WTC11 (cell line): ENCODE results near the gene SKI. TPM values are rescaled to one million over a fixed set of nuclear protein-coding genes. Genes with fewer than 3 reads are reported as not detected.

Experiments
- ATAC-seq: fragments of 200-7000 bp; cut with Tn5 transposase; 2 replicates; pipeline ENCODE4 v1.10.0; 2021; ENCODE audit warnings: mild to moderate bottlenecking, moderate library complexity
- CTCF ChIA-PET: fragments of 300-600 bp; sonication (Branson Sonifier 250); formaldehyde crosslinking; loops from one replicate; lab custom pipeline; 2021; ENCODE audit warnings: antibody characterized with exemption; lab: Charles Lee
- POLR2A ChIA-PET: fragments of 350-600 bp; sonication (Branson Sonifier 250); formaldehyde crosslinking; loops from one replicate; lab custom pipeline; 2021; ENCODE audit warnings: antibody characterized with exemption; lab: Charles Lee
- DNase-seq: peaks from one replicate; pipeline ENCODE4 v3.0.0; 2021; ENCODE audit warnings: low spot score
- H3K27ac Mint-ChIP-seq: 2 replicates; pipeline ENCODE4 v1.8.0; 2021; ENCODE audit warnings: mixed read lengths
- H3K27me3 Mint-ChIP-seq: 2 replicates; pipeline ENCODE4 v1.8.0; 2021; ENCODE audit warnings: low read depth, mild to moderate bottlenecking, moderate library complexity, mixed read lengths
- H3K36me3 Mint-ChIP-seq: 2 replicates; pipeline ENCODE4 v1.8.0; 2021; ENCODE audit warnings: mixed read lengths
- H3K4me1 Mint-ChIP-seq: 2 replicates; pipeline ENCODE4 v1.8.0; 2022; ENCODE audit warnings: mixed read lengths
- H3K4me3 Mint-ChIP-seq: 2 replicates; pipeline ENCODE4 v1.8.0; 2021; ENCODE audit warnings: mild to moderate bottlenecking, moderate library complexity, mixed read lengths
- H3K9me3 Mint-ChIP-seq: 2 replicates; pipeline ENCODE4 v1.8.0; 2021; ENCODE audit warnings: mixed read lengths
- CDX4 ChIP-seq: fragments of 250-450 bp; sonication (Bioruptor Pico); IDR thresholded peaks from 2 replicates; pipeline ENCODE4 v1.9.0; 2021; ENCODE audit warnings: moderate library complexity, mild to moderate bottlenecking, inconsistent platforms, borderline replicate concordance
- ERG ChIP-seq: fragments of 250-450 bp; sonication (Bioruptor Pico); IDR thresholded peaks from 2 replicates; pipeline ENCODE4 v1.8.0; 2021; ENCODE audit warnings: mild to moderate bottlenecking
- ESRRA ChIP-seq: sonication (generic); formaldehyde crosslinking; IDR thresholded peaks from 2 replicates; pipeline ENCODE4 v1.8.1; 2022; ENCODE audit warnings: mild to moderate bottlenecking, missing genetic modification reagents, borderline replicate concordance
- FOXK1 ChIP-seq: sonication (generic); formaldehyde crosslinking; IDR thresholded peaks from 2 replicates; pipeline ENCODE4 v1.8.0; 2022; ENCODE audit warnings: mild to moderate bottlenecking, moderate library complexity, missing genetic modification reagents
- MYBL2 ChIP-seq: sonication (generic); formaldehyde crosslinking; IDR thresholded peaks from 2 replicates; pipeline ENCODE4 v1.8.1; 2023; ENCODE audit warnings: mild to moderate bottlenecking, moderate library complexity, missing genetic modification reagents
- NFATC4 ChIP-seq: fragments of 250-450 bp; sonication (Bioruptor Pico); IDR thresholded peaks from 2 replicates; pipeline ENCODE4 v1.9.0; 2021; ENCODE audit warnings: mild to moderate bottlenecking
- NFE2L1 ChIP-seq: sonication (generic); formaldehyde crosslinking; IDR thresholded peaks from 2 replicates; pipeline ENCODE4 v1.8.1; 2023; ENCODE audit warnings: missing genetic modification reagents
- RORB ChIP-seq: fragments of 250-450 bp; sonication (Bioruptor Pico); IDR thresholded peaks from 2 replicates; pipeline ENCODE4 v1.9.0; 2021; ENCODE audit warnings: mild to moderate bottlenecking
- SMAD3 ChIP-seq: sonication (generic); formaldehyde crosslinking; IDR thresholded peaks from 2 replicates; pipeline ENCODE4 v1.8.0; 2022; ENCODE audit warnings: missing genetic modification reagents, mild to moderate bottlenecking, borderline replicate concordance
- SMAD4 ChIP-seq: sonication (generic); formaldehyde crosslinking; IDR thresholded peaks from 2 replicates; pipeline ENCODE4 v1.8.0; 2022; ENCODE audit warnings: mild to moderate bottlenecking, missing genetic modification reagents
- SP1 ChIP-seq: sonication (generic); formaldehyde crosslinking; conservative IDR thresholded peaks from 2 replicates; pipeline ENCODE4 v1.8.1; 2022; ENCODE audit warnings: missing genetic modification reagents
- USF1 ChIP-seq: sonication (generic); formaldehyde crosslinking; IDR thresholded peaks from 2 replicates; pipeline ENCODE4 v1.8.0; 2022; ENCODE audit warnings: mild to moderate bottlenecking, missing genetic modification reagents
- ZNF396 ChIP-seq: fragments of 250-450 bp; sonication (Bioruptor Pico); IDR thresholded peaks from 2 replicates; pipeline ENCODE4 v1.8.0; 2021; ENCODE audit warnings: mild to moderate bottlenecking, moderate library complexity, borderline replicate concordance
- ZNF671 ChIP-seq: fragments of 250-450 bp; sonication (Bioruptor Pico); IDR thresholded peaks from 2 replicates; pipeline ENCODE4 v1.8.0; 2021; ENCODE audit warnings: mild to moderate bottlenecking
- total RNA-seq: library from RNA; stranded (reverse); gene quantifications from 3 replicates; pipeline ENCODE4 v1.2.3, GENCODE V29; 2021
- TF ChIP-seq, protein P1 (sequence below): fragments of 250-450 bp; sonication (Bioruptor Pico); IDR thresholded peaks from 2 replicates; pipeline ENCODE4 v1.9.0; 2021; ENCODE audit warnings: mild to moderate bottlenecking

The SKI gene
- total RNA-seq, 1 experiment from 2014 or later: 88.6 TPM

DNA sequence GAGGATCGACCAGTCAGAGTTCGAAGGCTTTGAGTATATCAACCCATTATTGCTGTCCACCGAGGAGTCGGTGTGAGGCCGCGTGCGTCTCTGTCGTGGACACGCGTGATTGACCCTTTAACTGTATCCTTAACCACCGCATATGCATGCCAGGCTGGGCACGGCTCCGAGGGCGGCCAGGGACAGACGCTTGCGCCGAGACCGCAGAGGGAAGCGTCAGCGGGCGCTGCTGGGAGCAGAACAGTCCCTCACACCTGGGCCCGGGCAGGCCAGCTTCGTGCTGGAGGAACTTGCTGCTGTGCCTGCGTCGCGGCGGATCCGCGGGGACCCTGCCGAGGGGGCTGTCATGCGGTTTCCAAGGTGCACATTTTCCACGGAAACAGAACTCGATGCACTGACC, 43.2 kb upstream of the SKI start (continued):
- TF ChIP-seq CDX4 (CRISPR knock-in tag) (no peak), RORB (CRISPR knock-in tag) (no peak), NFE2L1 (CRISPR knock-in tag) (no peak), MYBL2 (CRISPR knock-in tag) (no peak), SMAD4 (CRISPR knock-in tag) (no peak), ERG (CRISPR knock-in tag) (no peak), SP1 (CRISPR knock-in tag) (no peak), SMAD3 (CRISPR knock-in tag) (no peak), ZNF671 (no peak)
- TF ChIP-seq, protein P1, sequence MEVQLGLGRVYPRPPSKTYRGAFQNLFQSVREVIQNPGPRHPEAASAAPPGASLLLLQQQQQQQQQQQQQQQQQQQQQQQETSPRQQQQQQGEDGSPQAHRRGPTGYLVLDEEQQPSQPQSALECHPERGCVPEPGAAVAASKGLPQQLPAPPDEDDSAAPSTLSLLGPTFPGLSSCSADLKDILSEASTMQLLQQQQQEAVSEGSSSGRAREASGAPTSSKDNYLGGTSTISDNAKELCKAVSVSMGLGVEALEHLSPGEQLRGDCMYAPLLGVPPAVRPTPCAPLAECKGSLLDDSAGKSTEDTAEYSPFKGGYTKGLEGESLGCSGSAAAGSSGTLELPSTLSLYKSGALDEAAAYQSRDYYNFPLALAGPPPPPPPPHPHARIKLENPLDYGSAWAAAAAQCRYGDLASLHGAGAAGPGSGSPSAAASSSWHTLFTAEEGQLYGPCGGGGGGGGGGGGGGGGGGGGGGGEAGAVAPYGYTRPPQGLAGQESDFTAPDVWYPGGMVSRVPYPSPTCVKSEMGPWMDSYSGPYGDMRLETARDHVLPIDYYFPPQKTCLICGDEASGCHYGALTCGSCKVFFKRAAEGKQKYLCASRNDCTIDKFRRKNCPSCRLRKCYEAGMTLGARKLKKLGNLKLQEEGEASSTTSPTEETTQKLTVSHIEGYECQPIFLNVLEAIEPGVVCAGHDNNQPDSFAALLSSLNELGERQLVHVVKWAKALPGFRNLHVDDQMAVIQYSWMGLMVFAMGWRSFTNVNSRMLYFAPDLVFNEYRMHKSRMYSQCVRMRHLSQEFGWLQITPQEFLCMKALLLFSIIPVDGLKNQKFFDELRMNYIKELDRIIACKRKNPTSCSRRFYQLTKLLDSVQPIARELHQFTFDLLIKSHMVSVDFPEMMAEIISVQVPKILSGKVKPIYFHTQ: no peak

GRCh38 chr1:2185880-2186855, 42.0 kb upstream of the SKI start:
- H3K27me3 Mint-ChIP-seq: no peaks in the 10 kb centered on the region
- POLR2A ChIA-PET: no interaction called here
- H3K27ac Mint-ChIP-seq: no peak overlapping the region
- DNase-seq (no peak), ATAC-seq (no peak)
- peaks cover 9% of the 10 kb centered on the region for H3K4me1 Mint-ChIP-seq
- H3K9me3 Mint-ChIP-seq: no peaks in the 10 kb centered on the region
- H3K4me3 Mint-ChIP-seq: no peak overlapping the region
- CTCF ChIA-PET: interaction anchor here (1.2 to 4.0 kb wide), 2 partner anchors 9 to 11 kb away, joined by 3 to 23 read pairs; no protein-coding TSS in a partner anchor
- peaks cover 11% of the 10 kb centered on the region for H3K36me3 Mint-ChIP-seq
- no peak for TF ChIP-seq USF1 (CRISPR knock-in tag)
- no peak for TF ChIP-seq ZNF396 (CRISPR knock-in tag)

GRCh38 chr1:2186901-2187300, 41.2 kb upstream of the SKI start:
- no peaks in the 10 kb centered on the region for H3K9me3 Mint-ChIP-seq
- H3K27ac Mint-ChIP-seq: no peak overlapping the region
- CTCF ChIA-PET: interaction anchor here (3.8 kb wide), 1 partner anchor 13 kb away, joined by 27 read pairs; no protein-coding TSS in a partner anchor
- DNase-seq (no peak), ATAC-seq (no peak)
- H3K36me3 Mint-ChIP-seq: peaks cover 13% of the 10 kb centered on the region
- no peaks in the 10 kb centered on the region for H3K27me3 Mint-ChIP-seq
- no peak for TF ChIP-seq FOXK1 (CRISPR knock-in tag)
- no peak for TF ChIP-seq NFATC4 (CRISPR knock-in tag)
- no peak for TF ChIP-seq NFE2L1 (CRISPR knock-in tag)
- POLR2A ChIA-PET: no interaction called here
- H3K4me3 Mint-ChIP-seq: no peak overlapping the region
- peaks cover 11% of the 10 kb centered on the region for H3K4me1 Mint-ChIP-seq

DNA sequence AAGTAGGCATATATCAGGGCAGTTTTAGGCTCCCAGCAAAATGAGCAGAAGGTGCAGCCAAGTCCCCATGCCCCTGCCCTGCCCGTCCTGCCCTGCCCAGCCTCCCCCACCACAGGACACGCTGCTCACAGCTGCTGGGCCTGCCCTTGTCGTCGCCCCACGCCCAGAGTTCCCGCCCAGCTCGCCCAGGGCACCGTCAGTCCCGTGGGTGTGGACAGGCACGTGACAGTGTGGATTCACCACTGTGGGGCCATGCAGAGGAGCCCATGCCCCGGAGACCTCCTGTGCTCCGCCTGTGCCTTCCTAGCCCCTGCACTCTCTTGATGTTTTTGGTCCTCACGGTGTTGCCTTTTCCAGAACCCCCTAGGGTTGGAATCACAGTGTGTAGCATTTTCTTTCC, 40.5 kb upstream of the SKI start:
- no peaks in the 10 kb centered on the region for H3K9me3 Mint-ChIP-seq
- H3K4me1 Mint-ChIP-seq: peaks cover 11% of the 10 kb centered on the region
- POLR2A ChIA-PET: no interaction called here
- H3K4me3 Mint-ChIP-seq: no peak overlapping the region
- H3K36me3 Mint-ChIP-seq: peaks cover 13% of the 10 kb centered on the region
- DNase-seq (no peak), ATAC-seq (no peak)
- CTCF ChIA-PET: interaction anchor here (3.8 kb wide), 1 partner anchor 13 kb away, joined by 27 read pairs; no protein-coding TSS in a partner anchor
- peak overlapping the region; percentile 70; the same call in 1 of the 2 replicates for H3K27ac Mint-ChIP-seq
- no peak for TF ChIP-seq ESRRA (CRISPR knock-in tag)
- H3K27me3 Mint-ChIP-seq: no peaks in the 10 kb centered on the region
